HepG2 (cell line): ENCODE results near the gene HSPA1L. TPM values are rescaled to one million over a fixed set of nuclear protein-coding genes. Genes with fewer than 3 reads are reported as not detected.

ENCODE experiments used
- ARNT ChIP-seq: fragments of 450-650 bp; IDR thresholded peaks from 2 replicates; pipeline ENCODE4 v1.6.1; 2017
- ATF1 ChIP-seq: IDR thresholded peaks from 2 replicates; pipeline ENCODE4 v1.6.1; 2016; ENCODE audit warnings: mild to moderate bottlenecking, control low read depth
- E2F1 ChIP-seq: sonication (generic); formaldehyde crosslinking; IDR thresholded peaks from 2 replicates; pipeline ENCODE4 v1.5.0; 2020; ENCODE audit warnings: missing genetic modification reagents
- E2F5 ChIP-seq: sonication (generic); formaldehyde crosslinking; conservative IDR thresholded peaks from 2 replicates; pipeline ENCODE4 v1.4.0; 2020; ENCODE audit warnings: missing genetic modification reagents
- FOSL1 ChIP-seq: sonication (generic); formaldehyde crosslinking; IDR thresholded peaks from 2 replicates; pipeline ENCODE4 v1.9.0; 2021; ENCODE audit warnings: missing genetic modification reagents, borderline replicate concordance
- FOXK1 ChIP-seq: sonication (generic); formaldehyde crosslinking; IDR thresholded peaks from 2 replicates; pipeline ENCODE4 v1.4.0; 2020; ENCODE audit warnings: low read depth, missing genetic modification reagents, borderline replicate concordance
- KDM1A ChIP-seq: IDR thresholded peaks from 2 replicates; pipeline ENCODE4 v1.6.1; 2016; ENCODE audit warnings: missing compliant biosample characterization
- MAZ ChIP-seq, 2 experiments: sonication (generic) in 1 of 2; formaldehyde crosslinking in 1 of 2; IDR thresholded peaks; 2 replicates each; pipeline versions ENCODE4 v1.5.0 to v1.6.1; 2012 to 2020; ENCODE audit warnings: low read depth in 2 of 2, mild to moderate bottlenecking in 2 of 2, borderline replicate concordance in 1 of 2, improper control_type of control experiment in 1 of 2, low read length in 1 of 2, missing genetic modification reagents in 1 of 2, moderate library complexity in 1 of 2
- NR0B2 ChIP-seq: sonication (generic); formaldehyde crosslinking; IDR thresholded peaks from 2 replicates; pipeline ENCODE4 v1.4.0; 2020; ENCODE audit warnings: mild to moderate bottlenecking, missing genetic modification reagents
- RXRA ChIP-seq: sonication (generic); formaldehyde crosslinking; IDR thresholded peaks from 2 replicates; pipeline ENCODE4 v1.5.1; 2020; ENCODE audit warnings: missing genetic modification reagents
- U2AF1 ChIP-seq: fragments of 200-400 bp; formaldehyde crosslinking; optimal IDR thresholded peaks from 2 replicates; pipeline ENCODE3; 2017; ENCODE audit warnings: mild to moderate bottlenecking, low read depth, low read length
- ZBTB3 ChIP-seq: sonication (generic); formaldehyde crosslinking; IDR thresholded peaks from 2 replicates; pipeline ENCODE4 v1.4.0; 2020; ENCODE audit warnings: low read depth, mild to moderate bottlenecking, moderate library complexity, missing genetic modification reagents, borderline replicate concordance
- ZGPAT ChIP-seq: IDR thresholded peaks from 2 replicates; pipeline ENCODE4 v1.6.1; 2016; ENCODE audit warnings: mild to moderate bottlenecking
- ZMYM3 ChIP-seq: sonication (generic); formaldehyde crosslinking; IDR thresholded peaks from 2 replicates; pipeline ENCODE4 v1.5.1; 2020; ENCODE audit warnings: mild to moderate bottlenecking, missing genetic modification reagents
- ZNF326 ChIP-seq: sonication (generic); formaldehyde crosslinking; IDR thresholded peaks from 2 replicates; pipeline ENCODE4 v1.4.0; 2020; ENCODE audit warnings: missing genetic modification reagents, borderline replicate concordance
- ZNF350 ChIP-seq: sonication (generic); formaldehyde crosslinking; IDR thresholded peaks from 2 replicates; pipeline ENCODE4 v1.4.0; 2020; ENCODE audit warnings: mild to moderate bottlenecking, low read depth, missing genetic modification reagents, borderline replicate concordance
- ZNF446 ChIP-seq: sonication (generic); formaldehyde crosslinking; IDR thresholded peaks from 2 replicates; pipeline ENCODE4 v1.5.0; 2020; ENCODE audit warnings: mild to moderate bottlenecking, missing genetic modification reagents
- ZNF672 ChIP-seq: sonication (generic); formaldehyde crosslinking; IDR thresholded peaks from 2 replicates; pipeline ENCODE4 v1.8.1; 2022; ENCODE audit warnings: missing genetic modification reagents
- ZNF704 ChIP-seq: sonication (generic); formaldehyde crosslinking; IDR thresholded peaks from 2 replicates; pipeline ENCODE4 v1.8.1; 2023; ENCODE audit warnings: mild to moderate bottlenecking, inconsistent platforms, moderate library complexity, missing genetic modification reagents, borderline replicate concordance
- ZNF883 ChIP-seq: sonication (generic); formaldehyde crosslinking; IDR thresholded peaks from 2 replicates; pipeline ENCODE4 v1.5.1; 2020; ENCODE audit warnings: mild to moderate bottlenecking, missing genetic modification reagents; ENCODE audit errors: not compliant biosample characterization
- polyA plus RNA-seq, 8 experiments: library from polyadenylated mRNA; depleted of rRNA in 3 of 8; stranded (reverse) in 7 of 8; unstranded in 1 of 8; fragments of >200 nt; fragmentation: Illumina TruSeq in 4 of 8; extraction: Trizol in 4 of 8; gene quantifications; 2 replicates each; pipeline versions ENCODE4 v1.2.1 to v1.2.3, GENCODE V29; 2011 to 2016; ENCODE audit warnings: low read depth in 4 of 8, missing spikeins in 1 of 8, mixed read lengths in 1 of 8; ENCODE audit not compliant: insufficient read depth in 1 of 8
- total RNA-seq, 5 experiments: library from RNA; depleted of rRNA; stranded (reverse); fragments of >200 nt; fragmentation: Illumina TruSeq; extraction: Trizol; gene quantifications; 2 replicates each; pipeline ENCODE4 v1.2.3, GENCODE V29; 2016; ENCODE audit warnings: low read depth in 1 of 5

The HSPA1L gene
- total and polyA plus RNA-seq, 2 of the 13 experiments (the other 11 are each of a cell fraction or from before 2014, with no cell fraction given), result 0.55 to 1.0 TPM

GRCh38 chr6:31776989-31777666 lies 38.0 kb downstream of the HSPA1L start, which contains the start of gene VWA7 (continued):
- peak; percentile 87 for TF ChIP-seq ZGPAT (CRISPR knock-in tag)
- no peak for TF ChIP-seq FOSL1 (CRISPR knock-in tag)
- no peak for TF ChIP-seq ARNT
- no peak for TF ChIP-seq ZNF446 (CRISPR knock-in tag)
- TF ChIP-seq FOXK1, result peak; percentile 41; the same call in 1 of the 2 replicates
- no peak for TF ChIP-seq ZBTB3 (CRISPR knock-in tag)
- TF ChIP-seq ZNF704 (CRISPR knock-in tag), result no peak
- peak; percentile 33; the same call in 1 of the 2 replicates for TF ChIP-seq E2F5
- peak; percentile 81 for TF ChIP-seq RXRA (CRISPR knock-in tag)
- TF ChIP-seq ZMYM3 (CRISPR knock-in tag), result no peak
- TF ChIP-seq KDM1A (CRISPR knock-in tag), result 0 out of 2 replicates have a peak, but pooled peaks have one; percentile 25
- peak; percentile 45; the same call in 1 of the 2 replicates for TF ChIP-seq MAZ (IDR thresholded peaks at IDR 0.05; ENCODE audit: borderline replicate concordance, low read depth, low read length)
- peak; percentile 82; the same call in 1 of the 2 replicates for TF ChIP-seq MAZ (CRISPR knock-in tag; IDR thresholded peaks at IDR 0.05; ENCODE audit: low read depth)
- TF ChIP-seq ATF1 (CRISPR knock-in tag), result no peak; the same call in 1 of the 2 replicates
- TF ChIP-seq ZNF672 (CRISPR knock-in tag), result no peak
- TF ChIP-seq ZNF883 (CRISPR knock-in tag), result peak; percentile 14
- TF ChIP-seq E2F1 (CRISPR knock-in tag), result no peak
- TF ChIP-seq ZNF350 (CRISPR knock-in tag), result peak; percentile 75; the same call in 1 of the 2 replicates
- TF ChIP-seq ZNF326 (CRISPR knock-in tag), result 0 out of 2 replicates have a peak, but pooled peaks have one; percentile 58
- TF ChIP-seq U2AF1, result no peak
- TF ChIP-seq NR0B2, result peak; percentile 53; the same call in 1 of the 2 replicates
